Stimulated activated CD8-positive, alpha-beta memory T cell treated with anti-CD3 and anti-CD28 coated beads, Interleukin-15, amount 100 ng/mL, for 48 hours (primary cell): ENCODE data around the gene CLBA1.
"Not testable (repeated sequence)": the region's sequence is repeated elsewhere in the genome, so short reads cannot be mapped to it uniquely, and the experiment has no call there.

Experiments used
- DNase-seq, 2 donors: peaks; one replicate each; pipeline ENCODE4 v3.0.0-alpha.2; 2020; ENCODE audit warnings: low read depth in 2 of 2

Gene CLBA1

GRCh38 chr14:105022276-105022670 is 36.7 kb downstream of the CLBA1 start:
- no peak for DNase-seq

GRCh38 chr14:105023144-105023543 is 37.6 kb downstream of the CLBA1 start:
- no peak for DNase-seq

DNA sequence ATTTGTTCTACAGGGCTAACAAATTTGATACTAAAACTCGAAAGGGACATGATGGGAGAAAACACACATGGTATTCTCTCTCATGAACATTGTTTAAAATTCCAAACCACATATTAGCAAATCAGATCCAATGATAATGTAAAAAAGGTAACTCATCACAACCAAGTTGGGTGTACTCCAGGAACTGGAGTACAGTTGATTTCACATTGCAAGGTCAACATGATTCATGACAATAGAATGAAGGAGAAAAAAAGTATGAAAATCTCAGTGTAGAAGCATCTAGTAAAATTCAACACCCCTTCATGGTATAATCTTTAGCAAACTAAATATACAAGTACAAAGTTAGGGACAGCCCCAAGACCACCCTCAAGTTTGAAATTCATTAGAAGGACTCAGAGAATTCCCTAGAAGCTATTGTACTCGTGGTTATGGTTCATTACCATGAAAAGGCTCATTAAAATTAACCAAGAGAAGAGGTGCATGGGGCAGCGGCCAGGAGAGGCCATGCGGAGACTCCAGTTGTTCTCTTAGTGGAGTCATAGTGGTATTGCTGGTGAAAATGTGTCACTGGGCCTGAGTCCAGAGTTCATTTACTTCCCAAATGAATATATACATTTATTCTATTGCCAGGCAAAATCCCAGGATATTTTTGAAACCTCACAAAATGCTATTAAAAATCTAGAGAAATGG is 38.3 kb downstream of the CLBA1 start:
- no peak for DNase-seq

DNA sequence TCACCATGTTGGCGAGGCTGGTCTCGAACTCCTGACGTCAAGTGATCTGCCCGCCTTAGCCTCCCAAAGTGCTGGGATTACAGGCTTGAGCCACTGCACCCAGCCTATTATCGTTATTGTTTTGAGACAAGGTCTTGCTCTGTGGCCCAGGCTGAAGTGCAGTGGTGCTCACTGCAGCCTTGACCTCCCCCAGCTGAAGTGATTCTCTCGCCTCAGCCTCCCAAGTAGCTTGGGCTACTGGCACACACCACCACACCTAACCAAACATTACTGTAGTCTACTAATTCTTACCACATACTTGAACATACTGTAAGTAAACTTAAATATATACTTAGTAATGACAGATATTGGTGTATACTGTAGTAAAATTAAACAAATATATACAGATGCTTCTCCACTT is 39.8 kb downstream of the CLBA1 start:
- DNase-seq = no peak

GRCh38 chr14:105026033-105026785 is 40.6 kb downstream of the CLBA1 start:
- DNase-seq = no peak

DNA sequence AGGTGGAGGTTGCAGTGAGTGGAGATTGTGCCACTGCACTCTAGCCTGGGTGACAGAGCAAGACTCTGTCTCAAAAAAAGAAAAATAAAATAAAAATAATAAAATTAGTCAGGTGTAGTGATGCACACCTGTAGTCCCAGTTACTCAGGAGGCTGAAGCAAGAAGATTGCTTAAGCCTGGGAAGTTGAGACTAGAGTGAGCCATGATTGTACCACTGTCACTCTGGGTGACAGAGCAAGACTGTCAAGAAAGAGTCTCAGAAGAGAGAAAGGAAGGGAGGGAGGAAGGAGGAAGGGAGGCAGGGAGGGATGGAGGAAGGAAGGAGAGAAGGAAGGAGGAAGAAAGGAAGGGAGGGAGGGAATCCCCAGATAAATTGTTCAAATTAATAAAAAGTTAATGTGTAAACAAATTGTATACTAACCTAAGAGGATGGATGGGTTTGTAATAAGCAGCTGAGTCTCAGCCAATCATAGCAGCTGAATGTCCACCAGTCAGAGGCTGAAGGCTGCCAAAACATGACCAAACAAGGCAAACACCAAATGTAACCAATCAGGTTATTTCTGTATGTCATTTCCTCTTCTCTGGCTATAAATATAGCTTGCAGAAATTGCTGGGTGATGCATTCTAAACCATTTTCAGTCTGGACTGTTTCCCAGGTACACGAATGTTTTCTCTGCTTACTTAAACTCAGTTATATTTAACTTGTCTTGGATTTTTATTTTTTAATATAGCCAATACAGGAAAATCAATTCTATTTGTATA is 41.4 kb downstream of the CLBA1 start:
- no peak for DNase-seq

GRCh38 chr14:105027718-105028117 is 42.1 kb downstream of the CLBA1 start:
- not testable (repeated sequence) for DNase-seq

- DNase-seq = no peak
Measured at GRCh38 chr14:105028251-105028927, 42.8 kb downstream of the CLBA1 start.

DNA sequence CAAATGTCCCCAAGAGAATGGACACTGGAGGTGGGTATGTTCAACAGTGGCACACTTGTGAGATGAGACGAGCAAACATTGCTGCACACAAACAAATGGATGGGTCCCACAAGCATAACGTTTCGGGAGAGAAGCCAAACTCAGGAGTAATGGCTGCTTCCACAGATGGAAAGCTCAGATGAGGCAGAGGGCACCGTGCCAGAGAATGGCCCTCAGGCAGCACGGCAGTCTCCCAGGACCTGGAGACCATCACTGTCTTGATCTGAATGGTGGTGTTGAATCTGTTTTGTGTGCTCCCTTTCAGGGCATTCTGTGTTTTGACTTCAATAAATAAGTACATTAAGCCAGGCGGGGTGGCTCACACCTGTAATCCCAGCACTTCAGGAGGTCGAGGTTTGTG is 43.8 kb downstream of the CLBA1 start:
- DNase-seq = no peak

DNA sequence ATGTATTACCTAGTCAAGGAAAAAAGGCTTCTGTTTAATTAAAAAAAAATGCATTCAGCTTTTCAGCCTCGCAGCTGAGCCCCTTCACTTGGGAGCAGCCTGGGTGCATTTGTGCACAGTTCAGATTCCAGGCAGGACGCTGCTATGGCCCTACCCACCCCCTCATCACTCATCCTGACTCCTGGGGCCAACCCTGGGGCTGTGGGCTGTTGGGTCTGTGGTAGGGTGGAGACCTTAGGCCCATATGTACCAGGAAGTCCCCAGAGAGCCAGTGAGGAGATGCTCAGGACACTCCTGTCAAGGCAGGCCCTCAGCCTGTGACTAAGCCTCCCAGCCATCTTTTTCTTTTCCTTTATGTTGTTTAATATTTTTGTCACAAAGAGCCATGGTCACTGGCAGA is 44.6 kb downstream of the CLBA1 start:
- no peak for DNase-seq

DNA sequence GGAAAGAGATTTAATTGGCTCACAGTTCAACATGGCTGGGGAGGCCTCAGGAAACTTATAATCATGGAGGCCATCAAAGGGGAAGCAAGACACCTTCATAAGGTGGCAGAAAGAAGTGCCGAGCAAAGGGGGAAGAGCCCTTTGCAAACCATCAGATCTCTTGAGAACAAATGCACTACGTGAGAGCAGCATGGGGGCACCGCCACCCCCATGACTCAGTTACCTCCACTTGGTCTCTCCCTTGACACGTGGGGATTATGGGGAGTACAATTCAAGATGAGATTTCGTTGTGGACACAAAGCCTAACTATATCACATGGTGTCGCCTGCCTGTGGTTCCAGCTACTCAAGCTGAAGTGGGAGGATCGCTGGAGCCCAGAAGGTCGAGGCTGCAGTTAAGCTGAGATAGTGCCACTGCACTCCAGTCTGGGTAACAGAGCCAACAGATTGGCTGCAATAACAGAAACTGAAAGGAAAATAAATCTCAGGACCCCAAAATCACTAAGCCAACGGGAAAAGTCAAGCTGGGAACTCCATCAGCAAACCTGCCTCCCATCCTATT is 45.3 kb downstream of the CLBA1 start:
- no peak for DNase-seq

DNA sequence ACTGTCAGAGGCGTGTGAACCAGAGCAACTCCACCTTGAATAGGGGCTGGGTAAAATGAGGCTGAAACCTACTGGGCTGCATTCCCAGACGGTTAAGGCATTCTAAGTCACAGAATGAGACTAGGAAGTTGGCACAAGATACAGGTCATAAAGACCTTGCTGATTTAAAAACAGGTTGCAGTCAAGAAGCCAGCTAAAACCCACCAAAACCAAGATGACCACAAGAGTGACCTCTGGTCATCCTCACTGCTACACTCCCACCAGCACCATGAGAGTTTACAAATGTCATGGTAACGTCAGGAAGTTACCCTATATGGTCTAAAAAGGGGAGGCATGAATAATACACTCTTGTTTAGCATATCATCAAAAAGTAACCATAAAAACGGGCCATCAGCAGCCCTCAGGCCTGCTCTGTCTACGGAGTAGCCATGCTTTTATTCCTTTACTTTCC is 46.9 kb downstream of the CLBA1 start:
- DNase-seq = not testable (repeated sequence)

DNA sequence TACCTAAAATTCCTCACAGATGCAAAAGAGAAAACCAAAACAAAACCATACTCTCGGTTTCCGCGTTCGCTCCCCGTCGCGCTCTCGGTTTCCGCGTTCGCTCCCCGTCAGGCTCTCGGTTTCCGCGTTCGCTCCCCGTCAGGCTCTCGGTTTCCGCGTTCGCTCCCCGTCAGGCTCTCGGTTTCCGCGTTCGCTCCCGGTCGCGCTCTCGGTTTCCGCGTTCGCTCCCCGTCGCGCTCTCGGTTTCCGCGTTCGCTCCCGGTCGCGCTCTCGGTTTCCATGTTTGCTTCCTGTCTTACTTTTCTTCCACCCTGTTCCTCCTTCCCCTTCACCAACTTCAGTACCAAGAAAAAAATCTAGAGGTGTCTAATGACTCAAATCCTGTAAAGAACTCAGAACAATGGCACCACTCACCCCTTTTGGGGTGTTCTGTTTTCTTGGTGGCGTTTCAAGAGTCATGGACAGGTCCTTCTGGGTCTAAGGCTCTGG is 47.9 kb downstream of the CLBA1 start:
- not testable (repeated sequence) for DNase-seq

GRCh38 chr14:105034315-105035039 is 48.9 kb downstream of the CLBA1 start:
- DNase-seq = no peak

- DNase-seq = not testable (repeated sequence)
Measured at GRCh38 chr14:105035616-105036015, 50.0 kb downstream of the CLBA1 start.

- no peak for DNase-seq
Measured at GRCh38 chr14:105039458-105040205, 54.0 kb downstream of the CLBA1 start.

DNA sequence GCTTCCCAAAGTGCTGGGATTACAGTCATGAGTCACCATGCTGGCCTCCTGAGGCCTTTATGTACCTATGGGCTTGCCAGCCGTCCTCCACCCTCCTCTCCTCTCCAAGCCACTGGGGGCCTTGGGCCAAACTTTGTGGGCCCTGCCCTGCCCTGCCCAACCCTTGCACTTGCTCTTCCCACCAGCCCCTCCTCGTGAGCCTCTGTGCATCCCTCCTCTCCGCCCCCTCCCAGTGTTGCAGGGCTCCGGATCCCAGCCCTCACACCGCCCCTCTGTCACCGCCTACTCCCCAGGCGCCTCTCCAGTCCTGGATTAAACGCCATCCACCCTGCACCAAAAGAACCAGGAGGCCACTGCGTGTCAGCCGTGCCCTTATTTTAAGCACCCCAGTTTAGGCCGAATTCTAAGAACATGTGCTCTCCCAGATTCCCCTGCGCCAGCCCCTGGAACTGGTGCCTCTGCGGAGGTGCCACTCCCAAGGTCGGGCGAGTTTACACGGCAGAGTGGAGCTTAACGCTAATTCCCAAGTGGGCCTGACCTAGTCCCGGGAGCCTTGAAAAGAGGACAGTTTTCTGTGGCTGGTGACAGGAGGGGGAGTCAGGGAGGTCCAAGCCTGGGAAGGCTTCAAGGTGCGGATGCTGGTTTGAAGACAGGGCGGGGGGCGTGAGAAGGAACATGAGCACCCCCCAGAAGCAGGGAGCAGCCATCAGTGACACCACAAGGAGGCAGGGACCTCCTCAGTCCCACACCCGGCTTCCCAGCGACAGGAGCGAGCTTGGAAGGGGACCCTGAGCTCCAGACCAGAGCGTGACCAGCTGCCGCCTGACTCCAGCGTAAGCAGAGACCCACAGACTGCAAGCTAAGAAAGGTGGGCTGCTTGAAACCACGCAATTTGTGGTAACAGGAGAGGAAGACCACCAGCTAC is 56.5 kb downstream of the CLBA1 start:
- DNase-seq = no peak

DNA sequence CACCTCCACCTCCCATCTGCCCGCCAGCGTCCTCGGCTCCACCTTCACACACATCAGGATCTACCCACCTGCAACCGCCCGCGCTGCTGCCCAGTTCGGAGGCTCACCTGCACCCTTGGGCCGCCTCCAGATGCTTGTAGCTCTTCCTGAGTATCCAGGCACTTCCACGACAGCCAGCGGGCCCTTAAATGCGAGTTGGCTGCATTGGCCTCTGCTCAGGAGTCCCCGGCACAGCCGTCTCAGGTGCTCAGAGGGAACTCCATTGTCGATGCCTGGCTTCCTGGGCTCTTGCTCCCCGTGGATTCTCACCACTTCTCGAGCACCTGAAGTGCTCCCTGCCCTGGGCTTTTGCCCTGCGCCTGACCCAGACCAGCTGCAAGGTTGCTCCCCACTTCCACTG is 57.2 kb downstream of the CLBA1 start:
- no peak for DNase-seq

DNA sequence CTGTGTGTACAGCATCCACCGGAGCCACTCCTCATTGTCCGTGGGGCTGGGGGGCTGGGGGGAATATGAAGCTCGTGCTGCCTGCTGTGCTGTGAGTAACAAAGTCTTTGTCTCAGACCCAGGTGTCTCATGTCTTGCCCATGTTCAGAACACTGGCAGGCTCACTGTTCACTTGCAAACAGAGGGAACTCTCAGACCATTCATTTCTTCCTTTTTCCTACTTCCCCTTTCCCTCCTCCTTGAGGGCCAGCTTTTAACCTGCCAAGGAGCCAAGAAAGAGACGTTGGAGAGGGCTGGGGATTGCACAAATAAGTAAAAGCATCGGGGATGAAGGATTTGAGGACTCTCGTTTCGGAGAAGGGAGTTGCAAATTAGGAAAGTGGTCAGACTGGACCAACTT is 58.1 kb downstream of the CLBA1 start:
- no peak for DNase-seq
